HG03039 (cell line): Measurements from ENCODE around the gene NRG2.

ENCODE experiments used
- ATAC-seq: cut with Tn5 transposase; IDR thresholded peaks from one replicate; pipeline ENCODE4 v1.9.1; 2021; ENCODE audit warnings: mild to moderate bottlenecking, moderate library complexity; ENCODE audit not compliant: unreplicated experiment

The NRG2 gene

DNA sequence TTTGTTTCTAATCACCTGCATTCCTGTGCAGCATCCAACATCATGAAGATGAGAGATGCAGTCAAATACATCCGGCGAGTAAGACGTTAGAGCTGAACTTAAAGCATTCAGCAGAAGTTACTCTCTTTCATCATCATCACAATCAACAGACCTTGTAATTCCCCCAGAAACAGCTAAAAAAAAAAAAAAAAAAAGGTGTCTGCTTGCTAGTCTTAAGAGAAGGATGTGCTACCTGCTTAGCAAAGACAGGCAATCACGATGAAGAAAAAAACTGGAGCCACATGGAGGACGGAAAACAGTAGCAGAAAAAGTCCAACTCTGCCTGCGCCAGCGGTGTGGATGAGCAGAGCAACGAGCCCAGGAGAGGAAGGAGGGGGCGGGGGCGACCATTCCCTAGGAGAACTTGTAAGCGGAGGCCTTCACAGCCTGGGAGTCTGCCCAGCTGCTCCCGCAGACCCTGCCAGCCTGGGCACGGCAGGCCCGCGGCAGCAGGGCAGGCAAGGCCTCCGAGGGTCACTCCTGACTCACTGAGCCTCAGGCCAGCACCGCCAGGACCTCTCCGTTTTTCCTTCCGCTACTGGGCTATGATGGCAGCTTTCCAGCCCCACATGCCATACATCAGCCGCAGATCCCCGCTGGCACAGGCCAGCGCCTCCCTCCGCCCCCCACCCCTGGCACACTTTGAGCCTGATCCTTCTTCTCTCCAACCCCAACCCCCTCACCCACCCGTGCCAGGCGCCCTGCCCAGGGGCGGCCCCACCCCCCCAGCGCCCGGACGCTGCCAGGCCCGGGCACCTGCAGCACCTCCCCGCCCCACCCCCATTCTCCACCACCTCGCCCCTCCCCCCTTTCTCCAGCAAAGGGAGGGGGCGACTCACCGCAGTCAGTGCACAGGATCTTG is 1.4 kb downstream of the NRG2 start:
- no peak for ATAC-seq

DNA sequence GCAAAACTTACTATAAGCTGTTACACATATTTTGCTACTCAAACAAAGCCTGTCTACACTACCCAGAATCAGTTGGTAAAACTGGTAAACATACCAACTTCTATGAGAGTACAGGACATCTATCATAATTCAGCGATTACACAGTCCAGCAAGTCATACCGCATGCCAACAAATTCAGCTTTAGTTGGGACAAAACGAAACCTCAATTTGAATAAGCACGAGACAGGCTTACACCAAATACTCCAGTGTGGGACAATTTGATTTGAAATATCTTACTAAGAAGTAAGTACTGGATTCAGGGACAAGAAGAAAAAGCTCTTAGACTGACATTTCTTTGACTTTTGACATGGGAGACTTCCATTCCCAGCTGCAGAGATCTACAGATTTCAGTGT is 2.0 kb downstream of the NRG2 start:
- ATAC-seq, result no peak

DNA sequence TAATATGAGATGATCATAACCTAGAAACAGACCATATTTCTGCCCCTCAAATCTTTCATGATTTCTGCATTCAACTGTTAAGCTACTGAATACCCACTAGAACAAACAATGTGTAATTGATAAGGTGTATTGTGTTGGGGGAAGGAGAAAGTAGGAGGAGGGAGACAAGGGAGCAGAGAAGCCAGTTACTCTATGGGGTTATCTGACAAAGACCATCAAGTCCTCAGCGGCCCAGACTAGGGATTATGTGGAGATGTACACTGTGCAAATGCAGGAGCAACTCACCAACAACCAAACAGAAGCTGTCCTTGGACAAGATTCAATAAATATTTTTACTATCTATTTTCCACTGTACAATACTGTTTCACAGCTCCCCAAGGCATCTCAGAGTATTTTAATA is 2.7 kb downstream of the NRG2 start:
- no peak for ATAC-seq

DNA sequence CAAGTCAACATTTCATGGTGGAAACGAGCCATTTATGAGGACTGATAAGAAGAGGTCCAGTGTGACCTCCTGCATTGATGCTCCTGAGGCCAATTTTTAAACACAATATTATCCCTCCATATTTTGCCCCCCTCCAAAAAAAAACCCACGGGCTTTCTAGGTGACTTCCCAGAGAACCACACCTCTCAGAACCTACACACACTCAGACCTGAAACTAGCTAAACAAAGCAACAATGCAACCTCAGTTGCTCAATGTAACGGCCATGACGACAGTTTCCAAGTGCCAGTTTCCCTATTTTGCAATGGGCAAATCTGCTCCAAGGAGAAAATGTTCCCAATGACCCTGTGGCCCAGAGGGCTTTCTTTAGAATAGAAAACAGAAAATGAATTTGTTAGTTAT is 3.5 kb downstream of the NRG2 start:
- ATAC-seq, result no peak

DNA sequence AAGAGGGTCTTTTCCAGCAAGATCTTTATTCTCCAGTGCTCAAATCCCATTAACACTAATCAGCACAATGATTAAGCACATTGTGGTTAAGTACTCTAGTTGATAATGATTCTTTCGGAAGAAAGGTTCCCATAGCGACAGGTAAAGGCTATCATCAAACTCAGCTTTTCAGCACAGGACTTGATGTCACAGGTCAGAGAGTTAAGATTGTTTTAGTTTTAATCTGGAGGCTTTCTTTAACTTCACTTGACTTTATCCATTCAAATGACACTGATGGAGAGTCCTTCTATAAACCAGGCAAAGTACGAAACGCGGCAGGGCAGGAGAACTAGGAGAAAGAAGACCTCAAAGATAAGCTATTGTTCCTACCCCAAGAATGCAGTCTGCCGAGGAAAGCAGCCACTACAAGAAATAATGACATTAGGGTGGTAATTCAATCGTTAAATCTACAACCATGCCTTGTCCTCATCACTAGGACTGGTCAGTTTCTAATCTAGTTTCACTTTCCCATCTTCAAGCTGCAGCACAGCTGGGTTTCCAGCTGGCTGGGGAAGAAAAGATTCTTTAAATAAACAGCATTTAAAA is 4.6 kb downstream of the NRG2 start:
- no peak for ATAC-seq

DNA sequence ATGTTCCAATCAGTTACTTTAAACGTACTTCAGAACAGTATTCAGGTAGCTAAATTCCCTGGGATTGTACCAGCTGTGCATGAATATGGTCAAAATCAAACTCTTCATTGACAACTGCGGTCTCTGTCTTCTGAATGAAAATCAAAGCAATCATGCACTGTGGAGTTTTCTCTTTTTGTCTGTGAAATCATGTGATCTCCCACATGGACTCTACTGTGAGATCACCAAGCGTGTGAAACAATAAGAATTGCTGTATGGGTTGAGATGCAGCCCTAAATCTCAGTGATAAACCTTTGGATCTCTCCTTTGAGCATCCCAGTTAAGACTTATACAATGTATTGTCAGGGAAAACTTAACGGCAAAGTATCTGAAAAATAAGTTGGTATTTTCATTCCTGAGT is 6.1 kb downstream of the NRG2 start:
- ATAC-seq, result no peak

DNA sequence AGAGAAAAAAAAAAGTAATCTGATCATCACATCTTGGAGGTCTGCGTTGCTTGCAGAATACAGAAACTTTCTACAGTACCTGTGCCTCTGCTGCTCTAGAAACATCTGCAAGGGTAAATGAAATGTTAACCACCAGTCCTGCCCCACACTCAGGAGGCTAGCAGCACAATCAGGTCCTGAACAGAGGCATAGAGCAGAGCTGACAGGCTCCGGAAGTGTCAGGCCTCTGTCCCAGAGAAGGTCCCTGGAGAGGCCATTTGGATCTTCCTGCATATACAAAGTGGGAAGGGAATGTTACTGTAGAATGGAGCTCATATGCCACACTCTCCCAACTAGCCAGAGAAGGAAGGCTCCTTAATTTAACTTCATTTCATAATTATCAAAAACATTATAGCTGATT is 7.2 kb downstream of the NRG2 start:
- no peak for ATAC-seq

DNA sequence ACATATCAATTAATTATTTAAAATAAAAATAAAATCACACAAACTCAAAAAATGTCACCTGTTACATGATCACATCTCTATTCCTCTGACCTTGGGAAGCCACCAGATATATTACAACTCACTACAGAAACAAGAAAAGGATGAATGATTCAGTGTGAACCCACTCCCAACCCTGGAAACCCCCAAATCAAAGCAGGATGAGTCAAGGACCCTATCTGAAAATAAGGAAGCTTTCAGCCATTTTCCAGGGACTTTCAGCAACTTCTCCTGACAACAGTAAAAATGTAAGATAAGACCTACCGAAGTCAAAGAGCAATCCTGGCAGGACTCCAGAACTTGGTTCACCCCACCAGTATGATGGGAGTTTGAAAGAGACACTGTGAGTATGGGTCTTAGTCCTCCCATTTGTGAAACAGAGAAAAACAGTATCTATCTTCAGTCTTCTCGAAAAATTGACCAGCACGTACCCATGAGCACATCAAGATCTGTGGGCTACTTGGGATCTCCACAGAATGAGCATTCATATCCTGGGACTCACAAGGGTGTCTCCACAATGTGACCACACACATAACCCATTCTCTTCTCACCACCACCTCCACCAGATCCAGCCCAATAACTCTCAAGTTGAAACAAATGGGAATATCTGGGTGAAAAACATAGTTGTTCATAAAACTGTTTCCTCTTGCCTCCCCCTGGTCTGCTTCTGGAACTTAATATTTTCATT is 9.9 kb downstream of the NRG2 start:
- ATAC-seq, result no peak

DNA sequence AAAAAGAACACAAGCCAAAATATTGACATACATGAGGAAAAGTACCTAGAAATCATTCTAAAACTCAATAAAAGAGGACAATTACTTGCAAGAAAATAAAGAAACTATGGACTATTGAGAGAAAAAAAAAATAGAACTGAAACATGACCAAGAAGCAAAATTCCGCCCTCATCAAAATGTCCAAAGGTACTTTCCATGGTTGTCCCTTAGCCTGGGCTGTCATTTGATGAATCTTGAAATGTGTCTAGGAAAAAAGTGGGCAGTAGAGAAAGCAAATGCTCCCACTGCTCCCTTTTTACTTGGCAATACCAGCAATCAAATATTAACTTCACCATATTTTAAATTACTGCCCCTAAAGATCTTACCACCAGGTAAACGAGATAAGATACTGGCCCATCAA is 10.8 kb downstream of the NRG2 start:
- no peak for ATAC-seq

DNA sequence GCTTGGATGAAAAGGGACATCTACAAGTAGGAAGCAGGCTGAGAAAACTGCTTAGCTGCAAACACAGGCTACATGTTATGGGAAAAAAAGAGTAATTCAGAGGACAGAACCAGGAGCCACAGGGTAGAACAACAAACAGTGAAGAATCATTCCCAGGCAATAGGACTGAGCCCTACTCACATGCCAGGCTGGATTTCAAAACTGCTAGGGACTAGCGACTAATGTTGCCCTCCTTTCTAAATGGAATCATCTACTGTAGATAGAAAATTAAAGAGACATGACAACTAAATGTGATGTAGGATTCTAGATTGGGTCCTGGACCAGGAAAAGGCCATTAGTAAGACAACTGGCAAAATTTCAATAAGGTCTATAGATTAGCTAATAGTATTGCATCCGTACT is 15.3 kb downstream of the NRG2 start:
- no peak for ATAC-seq

DNA sequence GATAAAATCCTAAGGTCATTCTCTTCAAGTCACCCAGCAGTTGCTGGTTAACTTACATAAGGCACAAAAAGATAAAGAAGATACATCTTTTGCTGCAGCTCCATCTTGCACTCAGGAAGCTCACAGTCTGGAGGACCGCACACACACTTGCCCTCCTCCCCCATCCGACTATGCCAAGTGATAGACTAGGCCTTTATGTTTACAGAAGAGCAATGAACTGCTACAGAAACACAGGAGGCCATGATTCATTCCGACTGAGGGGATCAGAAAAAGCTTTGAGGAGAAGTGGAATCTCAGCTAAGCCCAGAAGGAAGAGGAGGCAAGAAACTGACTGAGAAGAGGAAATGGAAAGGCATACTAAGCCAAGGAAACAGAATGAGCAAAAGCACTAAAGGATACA is 17.4 kb downstream of the NRG2 start:
- ATAC-seq, result no peak

DNA sequence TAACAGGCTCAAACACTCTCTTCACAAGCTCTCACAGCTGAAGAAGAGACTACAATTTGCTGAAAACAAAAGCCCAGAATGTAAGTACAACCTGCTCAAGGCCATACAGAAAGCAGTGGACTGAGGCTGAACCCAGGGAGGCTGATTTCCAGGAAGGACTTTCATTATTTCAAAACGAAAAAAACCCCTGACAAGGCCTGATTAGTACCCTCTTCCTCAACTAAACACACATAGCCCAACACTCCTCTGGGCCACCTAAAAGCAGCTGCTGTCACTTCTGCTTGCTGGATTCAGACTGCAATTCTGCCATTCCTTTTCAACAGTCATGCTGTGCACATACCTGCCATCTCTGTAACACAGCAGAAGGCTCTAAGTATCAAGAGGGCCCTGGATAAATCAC is 18.2 kb downstream of the NRG2 start:
- ATAC-seq, result no peak

DNA sequence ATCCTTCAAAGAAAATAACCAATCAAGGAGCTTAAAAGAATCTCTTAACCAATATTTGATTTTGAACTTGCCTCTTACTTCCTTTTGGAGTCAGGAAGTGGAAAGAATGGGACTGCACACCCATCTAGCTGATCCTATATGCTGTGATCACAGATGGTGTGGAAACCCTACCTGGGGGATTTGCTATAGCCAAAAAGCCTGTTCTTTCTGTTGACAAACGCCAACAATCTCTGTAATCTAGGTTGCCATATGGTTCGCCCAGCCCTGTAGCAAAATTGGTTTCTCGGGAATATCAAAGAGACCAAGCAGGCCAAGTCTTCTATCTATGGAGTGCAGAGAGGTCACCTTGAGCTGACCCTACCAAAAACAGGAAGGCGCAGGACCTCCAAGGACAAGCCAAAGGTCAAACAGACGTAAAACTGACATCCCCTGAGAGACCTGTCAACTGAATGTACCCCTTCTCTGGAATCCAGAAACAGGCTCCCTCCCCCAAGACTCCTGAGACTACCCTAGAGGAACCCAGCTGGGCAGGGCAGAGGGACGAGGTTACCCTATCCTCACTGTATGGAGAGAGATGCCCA is 19.4 kb downstream of the NRG2 start:
- ATAC-seq, result no peak

DNA sequence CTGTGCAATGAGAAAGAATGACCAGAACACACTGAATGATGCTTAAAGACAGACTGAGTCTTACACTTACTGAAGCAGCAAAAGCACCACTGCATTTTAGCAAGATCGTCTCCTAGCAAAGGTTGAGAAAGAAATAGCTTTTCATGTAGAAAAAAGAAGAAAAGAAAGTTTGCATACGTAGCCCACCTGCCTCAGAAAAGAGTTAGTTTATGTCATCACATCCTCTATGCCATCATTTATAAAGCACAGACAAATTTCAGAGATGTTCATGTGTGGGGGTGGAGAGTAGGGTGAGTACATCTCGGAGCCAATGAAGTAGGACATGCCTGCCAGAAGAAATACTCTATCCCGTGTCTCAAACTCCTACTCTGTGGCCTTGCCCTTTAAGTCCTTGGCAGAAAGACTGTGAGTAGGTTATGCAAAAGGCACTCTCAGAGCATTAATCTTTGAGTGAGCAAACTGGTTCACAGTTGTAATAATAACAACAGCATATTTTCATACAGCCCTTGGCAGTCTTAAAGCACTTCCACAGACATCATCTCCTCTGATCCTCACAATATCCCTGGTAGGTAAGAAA is 22.4 kb downstream of the NRG2 start:
- no peak for ATAC-seq

DNA sequence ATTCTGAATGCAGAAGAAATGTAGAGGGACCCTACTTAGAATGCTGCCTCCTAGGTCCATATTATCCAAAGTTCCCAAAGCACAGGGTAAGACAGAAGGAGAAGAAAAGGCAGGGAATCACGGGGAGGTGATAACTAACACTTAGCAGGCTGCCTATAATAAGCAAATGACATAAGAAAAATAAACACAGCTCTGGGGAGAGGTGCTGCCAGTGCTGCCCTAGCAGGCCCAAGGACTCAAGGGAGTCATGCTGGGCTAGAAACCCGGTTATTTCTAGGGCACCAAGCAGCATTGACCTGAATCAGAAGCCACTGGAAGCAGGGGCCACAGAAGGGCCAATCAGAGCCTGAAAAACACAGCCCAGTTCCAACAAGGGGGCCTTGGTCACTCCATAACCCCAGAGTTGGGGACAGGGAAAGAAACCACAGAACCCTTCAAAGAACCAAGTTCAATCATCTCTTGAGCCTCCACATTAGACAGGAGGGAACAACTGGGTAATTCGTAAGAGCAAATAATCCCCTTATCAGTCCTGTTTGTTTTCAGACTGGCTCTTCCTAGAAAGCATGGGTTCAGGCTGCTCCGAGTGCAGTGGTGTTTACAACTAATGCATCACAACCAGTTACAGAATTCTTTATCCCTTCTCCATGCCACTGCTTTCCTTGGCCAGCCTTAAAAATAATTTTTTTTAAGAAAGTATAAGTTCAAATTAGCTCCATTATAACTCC is 24.0 kb downstream of the NRG2 start:
- no peak for ATAC-seq

DNA sequence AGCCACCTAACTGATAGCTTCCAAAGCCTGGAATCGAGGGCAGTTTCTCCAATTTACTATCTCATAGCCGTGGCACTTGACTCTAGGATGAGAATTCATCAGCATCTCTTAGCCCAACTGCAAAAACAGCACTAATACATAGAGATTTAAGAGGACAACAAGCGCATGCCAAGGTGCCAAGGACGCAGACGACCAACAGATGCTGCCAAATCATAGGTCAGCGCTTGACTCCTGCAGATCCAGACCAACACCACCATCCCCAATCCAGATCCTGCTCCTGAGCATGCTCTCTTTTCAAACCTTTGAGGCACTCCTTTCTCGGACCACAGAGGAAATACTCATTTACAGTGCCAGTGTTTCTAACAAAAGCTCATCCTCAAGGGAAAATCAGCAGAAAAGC is 24.6 kb downstream of the NRG2 start:
- no peak for ATAC-seq

DNA sequence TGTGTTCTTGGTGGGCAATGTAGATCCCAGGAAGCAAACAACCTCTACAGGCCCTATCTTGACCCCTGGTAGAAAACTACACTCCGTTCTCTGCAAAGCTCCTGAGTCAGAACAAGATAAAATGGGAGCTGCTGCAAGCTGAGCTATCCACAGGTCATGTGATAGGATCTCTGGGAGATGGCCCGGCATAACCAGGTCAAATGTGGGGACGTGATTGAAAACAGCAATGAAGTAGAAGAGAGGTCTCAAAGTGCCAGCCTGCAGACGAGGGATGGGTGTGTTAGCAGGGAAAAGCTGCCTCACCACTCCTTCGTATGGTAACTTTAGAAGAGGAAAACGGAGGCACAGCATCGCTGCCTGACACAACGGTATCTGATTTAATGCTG is 25.0 kb downstream of the NRG2 start:
- ATAC-seq, result no peak

DNA sequence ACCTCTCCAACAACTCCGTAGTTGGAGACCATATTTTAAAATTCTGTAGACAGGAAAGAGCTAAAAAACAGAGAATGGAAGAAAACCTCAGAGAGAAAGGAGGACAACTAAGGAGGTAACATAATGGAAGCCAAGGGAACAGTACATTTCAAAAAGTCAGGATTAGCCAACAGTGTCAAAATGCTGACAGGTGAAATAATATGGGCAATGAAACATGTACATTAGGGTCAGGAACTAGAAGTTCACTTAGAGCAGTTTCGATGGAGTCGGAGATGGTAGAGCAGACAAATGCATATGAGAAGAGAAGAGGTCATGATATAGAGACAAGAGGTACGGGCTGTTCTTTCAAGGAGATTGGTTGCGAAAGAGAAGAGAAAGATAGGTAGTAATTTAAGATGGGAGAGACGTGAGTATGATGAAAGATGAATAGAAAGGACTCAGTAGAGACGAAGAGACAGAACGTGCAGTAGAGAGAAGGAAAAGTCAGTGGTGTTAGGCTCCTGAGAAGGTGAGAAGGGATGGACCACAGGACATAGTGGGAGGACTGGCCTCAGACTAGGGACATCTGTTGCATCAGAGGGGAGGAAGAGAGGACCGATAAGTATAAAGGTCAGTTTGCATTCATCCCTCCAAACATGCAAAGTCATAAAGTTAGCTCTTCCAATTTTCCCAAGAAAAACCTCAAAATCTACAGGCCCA is 25.6 kb downstream of the NRG2 start:
- no peak for ATAC-seq

DNA sequence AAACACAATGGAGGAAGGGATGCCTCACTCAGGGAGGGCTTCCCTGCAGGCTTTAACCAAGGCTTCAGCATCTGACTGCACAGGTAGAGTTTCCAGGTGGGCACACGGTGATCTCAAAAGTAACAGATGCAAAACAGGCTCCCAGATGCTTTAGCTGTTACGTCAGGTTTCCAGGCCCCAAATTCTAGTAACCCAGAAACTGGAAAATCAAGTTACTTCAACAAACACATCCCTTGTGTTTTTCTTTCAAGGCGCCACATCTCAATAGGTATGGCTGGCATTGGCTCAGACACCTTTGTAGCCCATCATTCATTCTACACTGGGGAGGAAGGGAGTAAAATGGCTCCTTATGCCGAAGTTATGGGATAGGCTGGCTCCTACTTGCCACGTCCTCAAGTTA is 27.4 kb downstream of the NRG2 start:
- no peak for ATAC-seq

DNA sequence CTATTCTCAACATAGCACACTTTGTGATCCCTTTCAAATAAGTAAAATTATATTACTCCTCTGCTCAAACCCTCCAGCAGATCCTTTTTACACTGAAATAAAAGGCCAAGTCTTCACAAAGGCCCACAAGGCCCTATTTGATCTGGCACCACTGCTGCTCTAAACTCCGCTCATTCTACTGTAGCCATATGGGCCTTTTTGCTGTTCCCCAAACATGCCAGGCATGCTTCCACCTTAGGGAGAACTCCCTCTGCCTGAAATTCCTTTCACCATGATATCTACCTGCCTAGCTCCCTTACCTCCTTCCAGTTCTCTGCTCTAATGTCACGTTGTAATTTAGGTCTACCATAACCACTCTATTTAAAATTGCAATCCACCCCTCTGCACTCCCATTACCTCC is 28.3 kb downstream of the NRG2 start:
- no peak for ATAC-seq
